T-helper 9 cell (primary cell): Measurements from ENCODE around the gene PIK3CB.
"Not testable (repeated sequence)": the region's sequence is repeated elsewhere in the genome, so short reads cannot be mapped to it uniquely, and the experiment has no call there.

Experiments used
- DNase-seq: peaks from one replicate; pipeline ENCODE4 v3.0.0-alpha.2; 2020
- total RNA-seq, 2 donors: gene quantifications; one replicate each; lab custom pipeline; 2026; lab: John Stamatoyannopoulos, UW

The PIK3CB gene
- total RNA-seq, result 19.3 to 22.5 reads per million in 2 donors

DNA sequence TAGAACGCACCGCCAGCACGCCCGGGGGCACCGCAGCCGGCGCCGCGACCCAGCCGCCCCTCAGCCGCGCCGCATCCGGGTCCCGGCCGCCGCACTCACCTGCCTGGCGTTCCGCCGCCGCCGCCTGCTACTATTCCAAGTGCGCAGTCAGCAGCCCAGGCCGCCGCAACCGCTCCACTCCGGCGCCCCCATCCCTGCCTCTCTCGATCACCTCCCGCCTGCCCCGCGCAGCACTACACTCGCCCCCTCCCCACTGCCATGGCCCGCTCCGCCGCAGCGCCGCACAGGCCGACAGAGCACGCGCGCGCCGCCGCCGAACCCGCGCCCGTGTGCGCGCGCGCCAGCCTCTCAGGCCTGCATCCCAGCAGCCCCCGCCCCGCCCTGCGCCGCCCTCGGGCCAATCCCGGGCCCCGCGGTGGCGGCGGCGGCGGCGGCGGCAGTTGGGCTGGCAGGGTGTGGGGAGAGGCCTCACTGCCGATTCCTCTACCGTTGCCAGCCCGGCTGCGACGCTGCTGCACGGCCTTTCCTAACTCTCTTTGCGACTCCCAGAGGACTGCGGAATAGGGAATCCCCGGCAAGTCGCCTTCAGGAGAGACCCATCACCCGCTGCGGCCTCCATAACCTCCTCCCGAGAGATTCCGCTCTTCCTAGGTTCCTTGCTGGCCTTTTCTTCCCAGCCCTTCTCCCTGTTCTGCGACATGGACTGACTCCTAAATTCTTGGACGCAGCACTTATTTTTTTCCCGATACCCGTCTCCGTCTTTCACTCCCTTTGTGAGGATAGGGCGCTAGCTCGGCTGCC is at the start of gene PIK3CB:
TSS of gene PIK3CB (minus strand) at position 333 of the 801 bp plus-strand sequence. CDS start 75,585 bp downstream, outside the sequence.
- DNase-seq, result peak; percentile 80

DNA sequence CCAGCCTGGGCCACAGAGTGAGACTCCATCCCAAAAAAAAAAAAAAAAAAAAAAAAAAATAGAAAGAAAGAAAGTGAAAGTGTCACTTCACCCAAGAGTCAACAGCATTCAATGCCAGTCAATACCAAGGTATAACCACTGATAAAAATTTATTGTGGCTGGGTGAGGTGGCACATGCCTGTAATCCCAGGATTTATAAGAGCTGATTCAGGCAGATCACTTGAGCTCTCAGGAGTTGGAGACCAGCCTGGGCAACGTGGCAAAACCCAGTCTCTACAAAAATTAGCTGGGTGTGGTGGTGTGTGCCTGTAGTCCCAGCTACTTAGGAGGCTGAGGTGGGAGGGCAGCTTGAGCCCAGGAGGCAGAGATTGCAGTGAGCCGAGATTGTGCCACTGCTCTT is 46.5 kb upstream of the PIK3CB start:
- no peak for DNase-seq

DNA sequence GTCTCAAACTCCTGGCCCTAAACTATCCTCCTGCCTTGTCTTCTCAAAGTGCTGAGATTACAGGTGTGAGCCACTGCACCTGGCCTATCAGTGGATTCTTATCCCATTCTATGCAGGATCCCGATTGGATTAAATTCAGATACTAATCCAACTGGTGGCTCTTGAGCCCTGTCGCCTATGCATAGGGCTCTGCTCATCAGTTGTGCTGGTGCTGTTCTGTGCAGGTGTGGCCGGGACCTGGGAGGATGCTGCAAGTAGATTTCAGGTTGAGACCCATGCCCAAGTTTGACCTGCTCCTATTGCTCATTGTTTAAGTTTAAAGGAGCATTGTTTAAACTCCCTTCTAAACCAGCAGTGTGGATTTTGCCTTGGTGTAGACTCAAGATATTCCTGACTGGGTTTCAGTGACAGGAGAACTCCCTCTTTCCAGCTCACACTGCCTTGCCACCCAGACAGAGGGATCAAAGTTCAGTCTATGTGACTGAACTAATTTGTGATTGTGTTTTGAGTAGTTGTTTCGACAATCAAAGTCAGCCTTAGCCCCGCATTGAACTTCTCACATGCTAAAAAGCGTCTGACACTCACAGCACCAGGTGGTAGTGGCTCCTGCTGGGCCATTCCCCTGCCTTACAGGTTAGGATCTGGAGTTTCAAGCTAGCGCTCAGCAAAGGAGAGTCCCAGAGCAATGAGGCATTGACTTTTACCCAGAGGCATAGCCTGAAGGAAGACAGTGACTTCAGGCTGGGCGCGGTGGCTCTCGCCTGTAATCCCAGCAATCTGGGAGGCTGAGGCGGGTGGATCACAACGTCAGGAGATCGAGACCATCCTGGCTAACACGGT is 45.0 kb upstream of the PIK3CB start:
- DNase-seq, result no peak

DNA sequence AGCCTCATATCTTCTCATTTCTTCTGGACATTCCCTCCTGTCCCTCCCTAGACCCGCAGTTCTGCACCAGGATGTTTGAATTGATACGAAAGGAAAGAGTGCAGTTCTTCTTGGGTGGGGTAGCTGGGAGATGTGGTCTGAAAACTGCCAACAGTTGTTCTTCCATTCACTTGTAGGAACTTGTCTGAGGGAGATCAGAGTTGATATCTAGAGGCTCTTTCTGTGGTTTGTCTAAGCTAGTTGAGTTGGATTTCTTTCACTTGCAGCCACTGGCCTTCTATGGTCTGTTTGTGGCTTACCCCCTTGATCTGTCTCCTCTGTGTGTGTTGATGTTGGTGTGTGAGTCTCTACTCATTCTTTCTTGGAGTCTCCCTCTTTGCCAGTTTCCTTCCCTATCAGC is 42.5 kb upstream of the PIK3CB start:
- no peak for DNase-seq

DNA sequence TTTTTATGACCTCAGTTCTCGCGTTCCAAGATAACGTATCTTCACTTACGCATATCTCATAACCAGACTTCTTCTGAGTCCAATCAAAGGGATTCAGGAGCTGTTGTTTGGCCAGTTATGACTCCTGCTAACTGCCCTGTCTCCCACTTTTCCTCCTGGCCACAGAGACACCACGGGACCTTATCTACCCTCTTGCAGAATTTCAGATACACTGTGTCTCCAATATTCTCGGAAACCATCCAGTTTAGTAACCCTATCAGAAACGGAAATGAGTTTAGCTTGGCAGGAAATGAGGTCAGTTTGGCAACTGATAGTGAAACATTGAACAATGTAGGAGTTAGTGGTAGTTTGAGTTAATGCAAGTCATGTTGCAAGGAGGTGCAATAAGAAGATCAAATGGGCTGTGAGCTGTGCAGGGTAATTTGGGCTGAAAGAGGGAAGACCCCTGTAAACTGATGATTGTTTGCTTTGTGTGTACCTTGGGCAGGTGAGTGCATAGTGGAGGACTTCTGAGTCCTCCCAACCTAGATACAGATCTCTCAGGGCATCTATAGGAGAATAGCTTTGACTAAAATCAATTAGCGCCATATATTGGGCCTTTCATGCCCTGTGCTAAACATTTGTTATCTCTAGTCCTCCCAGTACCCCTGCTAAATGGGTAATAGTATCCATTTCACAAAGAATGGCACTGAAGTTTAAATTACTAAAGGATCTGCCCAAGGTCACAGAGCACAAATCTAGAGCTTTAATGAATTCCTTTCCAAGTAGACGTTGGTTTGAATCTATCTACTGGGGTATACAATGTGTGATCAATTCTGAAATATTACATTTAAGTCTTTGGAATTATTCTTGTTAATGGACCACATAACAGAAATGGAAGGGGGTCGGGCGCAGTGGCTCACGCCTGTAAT is 41.3 kb upstream of the PIK3CB start:
- DNase-seq, result no peak

DNA sequence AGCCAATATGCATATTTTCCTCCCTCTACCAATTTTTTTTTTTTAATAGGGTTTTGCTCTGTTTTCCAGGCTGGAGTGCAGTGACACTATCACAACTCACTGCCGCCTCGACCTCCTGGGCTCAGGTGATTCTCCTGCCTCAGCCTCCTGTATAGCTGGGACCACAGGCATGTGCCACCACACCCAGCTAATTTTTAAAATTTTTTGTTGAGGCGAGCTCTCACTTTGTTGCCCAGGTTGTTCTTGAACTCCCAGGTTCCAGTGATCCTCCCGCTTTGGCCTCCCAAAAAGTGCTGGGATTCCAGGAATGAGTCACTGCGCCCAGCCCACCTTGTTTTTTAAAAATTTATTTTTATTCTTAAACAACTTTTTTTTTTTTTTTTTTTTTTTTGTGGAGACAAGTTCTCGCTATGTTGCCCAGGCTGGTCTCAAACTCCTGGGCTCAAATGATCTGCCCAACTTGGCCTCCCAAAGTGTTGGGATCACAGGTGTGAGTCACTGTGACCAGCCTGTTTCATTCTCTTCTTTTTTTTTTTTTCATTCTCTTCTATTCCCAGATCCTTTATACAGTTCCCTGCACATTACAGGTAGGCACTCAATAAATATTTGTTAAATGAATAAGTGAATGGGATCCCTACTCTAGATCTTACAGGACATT is 40.5 kb upstream of the PIK3CB start:
- DNase-seq, result no peak

DNA sequence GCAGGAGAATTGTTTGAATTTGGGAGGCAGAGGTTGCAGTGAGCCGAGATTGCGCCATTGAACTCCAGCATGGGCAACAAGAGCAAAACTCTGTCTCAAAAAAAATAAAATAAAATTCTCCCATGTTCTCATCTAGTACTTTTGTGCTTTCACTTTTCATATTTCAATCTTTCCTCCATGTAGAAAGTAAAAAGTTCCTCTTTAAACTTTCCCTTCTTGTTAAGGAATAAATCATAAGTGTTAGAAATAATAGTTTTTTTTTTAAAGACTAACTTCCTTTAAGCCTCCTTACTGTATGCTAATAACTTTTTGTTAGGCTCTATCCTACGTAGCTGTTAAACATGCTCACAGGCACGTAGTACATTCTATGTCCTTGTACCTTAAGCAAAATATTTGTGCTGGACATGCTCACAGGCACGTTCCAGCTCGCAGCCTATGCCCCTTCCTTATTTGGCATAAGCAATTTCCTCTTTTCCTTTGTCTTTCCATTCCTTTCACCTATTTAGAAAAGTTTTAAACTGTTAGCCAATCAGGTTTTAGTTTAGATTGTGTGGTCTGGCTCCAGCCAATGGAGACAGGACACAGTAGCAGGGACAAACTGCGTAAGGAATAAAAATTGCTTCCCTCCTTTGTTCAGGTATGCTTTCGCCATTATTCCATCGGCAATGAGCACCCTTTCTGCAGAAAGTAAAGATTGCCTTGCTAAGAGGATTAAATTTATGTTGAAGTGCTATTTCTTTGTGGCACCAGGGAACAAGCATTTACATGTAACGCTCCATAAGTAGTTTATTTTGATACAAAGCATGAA is 38.9 kb upstream of the PIK3CB start:
- DNase-seq, result no peak

DNA sequence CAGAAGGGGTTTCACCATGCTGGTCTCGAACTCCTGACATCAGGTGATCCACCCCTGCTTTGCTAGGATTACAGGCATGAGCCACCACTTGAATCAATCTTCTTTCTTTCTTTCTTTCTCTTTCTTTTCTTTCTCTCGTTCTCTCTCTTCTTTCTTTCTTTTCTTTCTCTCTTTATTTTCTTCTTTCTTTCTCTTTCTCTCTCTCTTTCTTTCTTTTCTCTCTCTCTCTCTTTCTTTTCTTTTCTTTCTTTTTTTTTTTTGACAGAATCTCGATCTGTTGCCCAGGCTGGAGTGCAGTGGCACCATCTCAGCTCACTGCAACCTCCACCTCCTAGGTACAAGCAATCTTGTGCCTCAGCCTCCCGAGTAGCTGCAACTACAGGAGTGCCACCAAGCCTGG is 37.9 kb upstream of the PIK3CB start:
- no peak for DNase-seq

DNA sequence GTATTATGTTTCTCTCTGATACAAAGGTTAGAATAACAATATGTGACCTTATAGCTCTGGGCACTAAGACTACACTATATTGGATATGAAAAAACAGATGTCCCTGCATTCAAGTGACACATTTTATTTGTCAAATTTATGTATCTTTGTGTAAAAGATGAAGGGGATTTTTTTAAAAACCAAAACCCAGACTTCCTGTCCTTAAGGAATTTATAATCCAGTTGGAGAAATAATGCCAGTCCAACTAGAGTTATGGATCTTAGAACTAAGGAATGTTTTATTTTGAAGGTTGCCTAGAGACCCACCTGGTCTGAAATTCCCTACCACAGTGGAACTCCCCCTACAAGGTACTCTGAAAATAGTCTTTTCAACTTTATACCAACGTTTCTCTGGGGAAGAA is 33.3 kb upstream of the PIK3CB start:
- no peak for DNase-seq

DNA sequence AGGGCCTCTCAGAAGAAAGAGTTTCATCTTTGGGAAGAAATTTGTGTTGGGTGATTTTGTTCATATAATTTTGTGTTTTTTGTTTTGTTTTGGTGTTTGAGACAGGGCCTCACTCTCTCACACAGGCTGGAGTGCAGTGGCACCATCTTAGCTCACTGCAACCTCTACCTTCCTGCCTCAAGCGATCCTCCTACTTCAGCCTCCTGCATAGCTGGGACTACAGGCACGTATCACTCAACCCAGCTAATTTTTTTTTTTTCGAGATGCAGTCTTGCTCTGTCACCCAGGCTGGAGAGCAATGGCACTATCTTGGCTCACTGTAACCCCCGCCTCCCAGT is 29.0 kb upstream of the PIK3CB start:
- DNase-seq, result no peak

DNA sequence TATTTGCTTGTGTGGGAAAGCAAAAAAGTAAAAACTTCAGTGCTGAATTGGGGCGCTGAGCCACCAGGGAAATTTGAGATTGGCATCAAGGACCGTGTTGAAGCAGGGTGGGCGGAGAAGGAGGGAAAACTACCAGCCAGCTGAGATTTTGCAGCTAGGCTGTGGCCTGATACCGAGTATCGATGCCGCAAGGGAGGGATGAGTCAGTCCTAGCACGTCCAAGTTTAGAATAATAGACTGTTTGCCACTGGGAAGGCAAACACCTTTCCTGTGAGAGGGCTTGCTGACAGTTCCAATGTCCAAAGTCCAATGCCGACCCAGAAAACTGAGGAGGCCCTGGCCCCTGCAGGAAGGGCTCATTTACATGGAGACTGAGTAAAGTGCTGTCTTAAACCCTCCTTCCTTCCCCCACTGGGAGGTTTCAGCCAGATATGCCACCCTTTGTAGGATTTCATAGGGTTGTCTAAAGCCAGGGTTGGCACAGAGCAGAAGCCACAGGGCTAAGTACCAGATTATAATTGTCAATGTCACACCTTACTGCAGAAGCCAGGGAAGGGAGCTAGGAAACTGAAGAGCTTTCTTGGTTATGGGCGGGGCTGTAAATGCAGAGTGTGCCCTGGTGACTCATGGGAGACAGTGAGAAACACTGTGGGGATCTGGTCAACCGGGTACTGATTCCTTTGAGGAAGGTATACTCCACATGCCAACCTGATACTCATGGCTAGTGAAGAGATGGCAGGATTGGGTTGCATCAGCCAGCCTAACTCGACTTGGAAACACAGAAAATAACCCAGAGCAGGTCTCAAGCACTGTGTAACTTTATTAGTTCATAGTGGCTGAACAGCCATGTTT is 28.4 kb upstream of the PIK3CB start:
- DNase-seq, result no peak

DNA sequence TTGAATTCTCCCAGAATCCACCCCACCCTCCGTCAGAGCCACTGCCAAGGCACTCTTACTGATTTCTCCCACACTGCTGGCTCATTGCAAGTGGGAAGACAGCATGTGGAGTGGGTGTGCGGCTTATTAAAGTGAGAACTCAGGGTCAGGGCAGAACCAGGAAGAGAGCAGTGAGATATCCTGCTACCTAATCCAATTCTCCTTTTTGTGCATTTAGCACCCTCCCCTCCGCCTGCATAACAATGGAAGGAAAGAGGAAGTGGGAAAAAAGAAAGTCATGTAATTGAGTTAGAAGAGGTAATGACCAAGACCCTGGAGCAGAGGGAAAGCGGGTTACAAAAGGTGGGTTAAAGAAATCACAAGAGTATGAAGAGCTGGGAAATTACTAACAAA is 27.8 kb upstream of the PIK3CB start:
- DNase-seq, result no peak

DNA sequence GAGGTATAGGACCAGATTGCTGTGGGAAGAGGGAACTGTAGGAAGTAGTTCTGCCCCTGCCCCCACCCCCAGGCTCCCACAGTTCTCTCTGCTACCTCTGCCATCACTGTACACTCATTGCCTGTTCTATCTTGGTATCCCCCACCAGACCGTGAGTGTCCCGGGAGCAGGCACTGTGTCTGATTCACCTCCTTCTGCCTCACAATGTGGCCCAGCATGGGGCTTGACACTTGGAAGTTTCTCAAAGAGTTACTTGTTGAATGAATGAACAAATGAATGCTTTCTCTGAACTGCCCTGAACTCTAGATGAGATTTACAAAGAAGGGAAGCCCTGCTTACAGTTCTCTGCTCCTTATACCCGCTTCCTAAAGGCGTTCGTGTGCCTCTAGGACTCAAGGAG is 27.1 kb upstream of the PIK3CB start:
- no peak for DNase-seq

DNA sequence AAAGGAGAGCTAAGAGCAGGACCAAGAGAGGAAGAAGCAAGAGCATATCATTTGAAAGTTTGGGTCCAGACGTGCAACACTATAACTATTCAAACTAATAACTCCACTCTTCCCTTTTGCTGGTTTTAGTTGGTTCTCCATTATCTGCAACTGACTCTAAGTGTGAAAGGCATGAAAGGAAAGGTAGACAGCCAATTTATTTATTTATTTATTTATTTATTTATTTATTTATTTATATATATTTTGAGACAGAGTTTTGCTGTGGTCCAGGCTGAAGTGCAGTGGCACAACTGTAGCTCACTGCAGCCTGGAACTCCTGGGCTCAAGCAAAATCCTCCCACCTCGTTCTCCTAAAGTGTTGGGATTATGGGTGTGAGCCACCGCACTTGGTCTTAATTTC is 22.1 kb upstream of the PIK3CB start:
- DNase-seq, result no peak

DNA sequence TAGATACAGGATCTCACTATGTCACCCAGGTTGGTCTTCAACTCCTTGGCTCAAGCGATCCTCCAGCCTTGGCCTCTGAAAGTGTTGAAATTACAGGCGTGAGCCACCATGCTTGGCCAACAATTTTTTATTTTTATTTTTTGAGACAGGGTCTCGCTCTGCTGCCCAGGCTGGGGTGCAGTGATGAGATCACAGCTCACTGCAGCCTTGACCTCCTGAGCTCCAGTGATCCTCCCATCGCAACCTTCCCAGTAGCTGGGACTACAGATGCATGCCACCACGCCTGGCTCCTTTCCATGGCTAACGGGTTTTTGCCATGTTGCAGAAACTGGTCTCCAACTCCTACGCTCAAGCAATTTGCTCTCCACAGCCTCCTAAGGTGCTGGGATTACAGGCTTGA is 20.2 kb upstream of the PIK3CB start:
- DNase-seq, result no peak

DNA sequence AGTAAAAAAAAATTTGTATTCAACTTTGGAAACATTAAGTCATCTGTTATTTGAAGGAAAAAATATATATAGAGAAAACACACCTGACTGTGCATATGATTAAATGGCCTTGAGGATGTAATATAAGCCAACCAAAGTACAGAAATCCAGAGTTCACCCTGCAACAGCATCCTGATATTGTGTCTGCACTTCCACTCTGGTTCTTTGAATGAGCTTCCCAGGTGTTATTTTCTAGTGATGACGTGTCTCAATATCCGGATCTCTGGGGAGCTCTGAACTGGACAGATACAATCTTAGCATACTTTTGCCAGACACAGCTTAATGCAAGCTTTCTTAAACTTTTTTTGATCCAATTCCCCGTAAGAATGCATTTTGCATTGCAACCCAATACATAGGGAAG is 19.5 kb upstream of the PIK3CB start:
- no peak for DNase-seq

DNA sequence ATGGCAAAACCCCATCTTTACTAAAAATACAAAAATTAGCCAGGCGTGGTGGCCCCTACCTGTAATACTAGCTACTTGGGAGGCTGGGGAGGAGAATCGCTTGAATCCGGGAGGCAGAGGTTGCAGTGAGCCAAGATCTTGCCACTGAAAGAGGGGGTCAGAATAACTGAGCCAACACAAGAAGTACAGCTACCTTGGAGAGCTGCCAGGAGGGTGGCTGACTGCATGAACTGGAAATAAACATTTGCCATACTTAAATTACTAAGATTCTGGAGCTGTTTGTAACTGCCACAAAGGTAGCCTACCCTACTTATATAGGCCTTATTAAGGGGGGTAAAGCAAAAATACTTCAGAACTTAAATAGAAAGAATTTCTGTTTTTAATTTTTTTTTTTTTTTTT is 15.4 kb upstream of the PIK3CB start:
- DNase-seq, result no peak

DNA sequence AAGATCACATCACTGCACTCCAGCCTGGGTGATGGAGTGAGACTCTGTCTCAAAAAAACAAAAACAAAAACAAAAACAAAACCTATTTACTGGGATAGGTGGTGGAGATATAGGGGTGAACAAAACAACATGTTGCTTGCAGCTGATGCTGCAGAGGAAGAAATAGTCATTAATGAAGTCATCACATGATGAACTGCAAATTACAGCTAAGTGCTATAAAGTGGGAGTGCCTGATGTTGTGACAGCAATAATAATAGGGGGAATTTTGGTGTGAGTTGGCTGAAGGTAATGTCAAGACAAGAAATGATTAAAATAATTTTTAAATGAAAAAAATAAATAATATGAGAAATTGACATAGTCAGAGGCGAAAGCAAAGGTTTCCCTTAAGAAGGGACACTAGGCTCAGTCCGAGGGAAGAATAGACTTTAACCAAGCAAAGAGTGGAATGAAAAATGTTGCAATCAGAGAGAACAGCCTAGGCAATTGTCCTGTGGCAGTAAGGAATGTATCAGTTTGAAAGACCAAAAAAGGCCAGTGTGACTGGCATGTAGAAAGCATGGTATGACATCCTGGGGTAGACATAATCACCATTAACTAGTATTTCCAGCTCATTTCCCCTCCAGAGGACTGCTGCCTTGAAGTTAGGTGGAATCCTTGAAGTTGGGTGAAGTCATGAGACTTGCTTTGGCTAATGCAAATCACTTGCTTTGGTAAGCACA is 14.7 kb upstream of the PIK3CB start:
- no peak for DNase-seq

DNA sequence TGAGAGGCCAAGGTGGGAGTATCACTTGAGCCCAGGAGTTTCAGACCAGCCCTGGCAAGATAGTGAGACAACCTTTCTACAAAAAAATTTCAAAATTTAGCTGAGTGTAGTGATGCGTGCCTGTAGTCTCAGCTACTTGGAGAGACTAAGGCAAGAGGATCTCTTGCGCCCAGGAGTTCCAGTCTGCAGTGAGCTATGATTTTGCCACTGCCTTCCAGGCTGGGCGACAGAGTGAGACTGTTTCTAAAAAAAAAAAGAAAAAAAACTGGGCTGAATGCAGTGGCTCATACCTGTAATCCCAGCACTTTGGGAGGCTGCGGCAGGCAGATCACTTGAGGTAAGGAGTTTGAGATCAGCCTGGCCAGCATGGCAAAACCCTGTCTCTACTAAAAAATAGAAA is 14.0 kb upstream of the PIK3CB start:
- no peak for DNase-seq

DNA sequence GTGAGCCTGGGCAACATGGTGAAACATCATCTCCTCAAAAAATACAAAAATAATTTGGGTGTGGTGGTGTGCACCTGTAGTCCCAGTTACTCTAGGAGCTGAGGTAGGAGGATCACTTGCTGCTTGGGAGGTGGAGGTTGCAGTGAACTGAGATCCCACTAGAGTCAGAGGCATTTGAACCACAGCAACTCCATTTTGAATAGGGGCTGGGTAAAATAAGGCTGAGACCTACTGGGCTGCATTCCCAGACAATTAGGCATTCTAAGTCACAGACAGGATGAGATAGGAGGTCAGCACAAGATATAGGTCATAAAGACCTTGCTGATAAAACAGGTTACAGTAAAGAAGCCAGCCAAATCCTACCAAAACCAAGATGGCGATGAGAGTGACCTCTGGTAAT is 12.1 kb upstream of the PIK3CB start:
- not testable (repeated sequence) for DNase-seq
